Activated T-helper 17 cell treated with anti-CD3 and anti-CD28 coated beads, Interleukin-2, amount 50 U/mL, for 72 hours (primary cell): ENCODE measurements around the gene KDM3B. TPM values are rescaled to one million over a fixed set of nuclear protein-coding genes. Genes with fewer than 3 reads are reported as not detected.
"Not testable (repeated sequence)": the region's sequence is repeated elsewhere in the genome, so short reads cannot be mapped to it uniquely, and the experiment has no call there.

Source experiments
- ATAC-seq: fragments of 150-1000 bp; cut with Tn5 transposase; replicated peaks from 2 replicates; pipeline ENCODE4 v1.10.0; 2021; ENCODE audit warnings: mild to moderate bottlenecking, moderate library complexity
- H3K27ac Mint-ChIP-seq: one replicate; pipeline ENCODE4 v1.8.0; 2022; ENCODE audit warnings: mixed read lengths
- H3K27me3 Mint-ChIP-seq: one replicate; pipeline ENCODE4 v1.8.0; 2022; ENCODE audit warnings: mixed read lengths
- H3K36me3 Mint-ChIP-seq: one replicate; pipeline ENCODE4 v1.8.0; 2022; ENCODE audit warnings: low read depth, mild to moderate bottlenecking, mixed read lengths
- H3K4me1 Mint-ChIP-seq: one replicate; pipeline ENCODE4 v1.8.0; 2022; ENCODE audit warnings: mixed read lengths
- H3K4me3 Mint-ChIP-seq: one replicate; pipeline ENCODE4 v1.8.0; 2022; ENCODE audit warnings: mild to moderate bottlenecking, mixed read lengths
- H3K9me3 Mint-ChIP-seq: one replicate; pipeline ENCODE4 v1.8.0; 2022; ENCODE audit warnings: mixed read lengths
- total RNA-seq, 2 donors: library from RNA; stranded (reverse); gene quantifications; one replicate each; pipeline ENCODE4 v1.2.3, GENCODE V29; 2022

Gene KDM3B
- total RNA-seq, 2 donors from 2014 or later = 42.1 to 51.4 TPM

GRCh38 chr5:138468966-138469539, 116.6 kb downstream of the KDM3B start:
- no peak for ATAC-seq
- Mint-ChIP-seq H3K4me3 (peak overlapping the region; percentile 87), H3K4me1 (peaks cover 22% of the 10 kb centered on the region), H3K36me3 (peaks cover 42% of the 10 kb centered on the region), H3K27ac (peak overlapping the region; percentile 72), H3K9me3 (no peaks in the 10 kb centered on the region), H3K27me3 (no peaks in the 10 kb centered on the region)

- no peaks in the 10 kb centered on the region for H3K27me3 Mint-ChIP-seq
- peaks cover 42% of the 10 kb centered on the region for H3K36me3 Mint-ChIP-seq
- H3K4me3 Mint-ChIP-seq = no peak overlapping the region
- no peaks in the 10 kb centered on the region for H3K9me3 Mint-ChIP-seq
- no peak for ATAC-seq
- H3K27ac Mint-ChIP-seq = peak overlapping the region; percentile 24
- peaks cover 22% of the 10 kb centered on the region for H3K4me1 Mint-ChIP-seq
Observed at GRCh38 chr5:138469540-138470321, 117.2 kb downstream of the KDM3B start.

- Mint-ChIP-seq H3K27ac (peak overlapping the region; percentile 24), H3K36me3 (peaks cover 35% of the 10 kb centered on the region)
Observed at GRCh38 chr5:138470322-138471051, 118.0 kb downstream of the KDM3B start.

GRCh38 chr5:138471052-138471361, 118.5 kb downstream of the KDM3B start:
- Mint-ChIP-seq H3K27ac (no peak overlapping the region), H3K4me1 (peaks cover 22% of the 10 kb centered on the region), H3K9me3 (no peaks in the 10 kb centered on the region), H3K4me3 (no peak overlapping the region), H3K36me3 (peaks cover 30% of the 10 kb centered on the region), H3K27me3 (peaks cover 5% of the 10 kb centered on the region)
- ATAC-seq = no peak

More at GRCh38 chr5:138470322-138471051, 118.0 kb downstream of the KDM3B start:
- peaks cover 22% of the 10 kb centered on the region for H3K4me1 Mint-ChIP-seq
- no peaks in the 10 kb centered on the region for H3K9me3 Mint-ChIP-seq
- no peak overlapping the region for H3K4me3 Mint-ChIP-seq
- no peak for ATAC-seq
- H3K27me3 Mint-ChIP-seq = peaks cover 5% of the 10 kb centered on the region

- no peak overlapping the region for H3K4me3 Mint-ChIP-seq
- H3K36me3 Mint-ChIP-seq = peaks cover 16% of the 10 kb centered on the region
- ATAC-seq = no peak
- peaks cover 5% of the 10 kb centered on the region for H3K27me3 Mint-ChIP-seq
- H3K9me3 Mint-ChIP-seq = no peaks in the 10 kb centered on the region
- H3K27ac Mint-ChIP-seq = no peak overlapping the region
- H3K4me1 Mint-ChIP-seq = peaks cover 15% of the 10 kb centered on the region
Observed at GRCh38 chr5:138472353-138472752, 119.9 kb downstream of the KDM3B start.

- not testable (repeated sequence) for H3K9me3 Mint-ChIP-seq, ATAC-seq, H3K36me3 Mint-ChIP-seq, H3K27ac Mint-ChIP-seq, H3K27me3 Mint-ChIP-seq, H3K4me3 Mint-ChIP-seq, H3K4me1 Mint-ChIP-seq
Observed at GRCh38 chr5:138473151-138473550, 120.7 kb downstream of the KDM3B start.

- Mint-ChIP-seq H3K36me3 (no peaks in the 10 kb centered on the region), H3K4me3 (no peak overlapping the region), H3K27ac (no peak overlapping the region), H3K4me1 (no peaks in the 10 kb centered on the region), H3K9me3 (no peaks in the 10 kb centered on the region), H3K27me3 (peaks cover 9% of the 10 kb centered on the region)
- no peak for ATAC-seq
Observed at GRCh38 chr5:138476918-138477317, 124.4 kb downstream of the KDM3B start.

GRCh38 chr5:138482638-138483037, 130.2 kb downstream of the KDM3B start:
- no peak for ATAC-seq
- Mint-ChIP-seq H3K4me3 (no peak overlapping the region), H3K27ac (no peak overlapping the region), H3K27me3 (peaks cover 5% of the 10 kb centered on the region), H3K9me3 (no peaks in the 10 kb centered on the region), H3K36me3 (no peaks in the 10 kb centered on the region), H3K4me1 (no peaks in the 10 kb centered on the region)

Other genes starting within 250 kb of the KDM3B start
- gene NME5, start 213.3 kb upstream of the KDM3B start, total RNA-seq = not detected
- 100 to 1,000 TPM in 1 of 2 donors, 10 to 100 TPM in 1; 70.6 to 130 TPM for gene BRD8, start 174.1 kb upstream of the KDM3B start, total RNA-seq
- gene KIF20A, start 173.6 kb upstream of the KDM3B start, total RNA-seq = 10 to 100 TPM; 66.2 to 73.0 TPM
- gene CDC23, start 139.4 kb upstream of the KDM3B start, total RNA-seq = 10 to 100 TPM; 27.8 to 42.3 TPM
- not detected for gene GFRA3, start 78.1 kb upstream of the KDM3B start, total RNA-seq
- 10 to 100 TPM; 11.5 to 19.7 TPM for gene CDC25C, start 20.9 kb upstream of the KDM3B start, total RNA-seq
- gene FAM53C, start 14.4 kb upstream of the KDM3B start, total RNA-seq = 10 to 100 TPM; 32.7 to 45.8 TPM
- 1 to 10 TPM; 2.0 TPM for gene REEP2, start 86.4 kb downstream of the KDM3B start, total RNA-seq
- gene EGR1, start 112.8 kb downstream of the KDM3B start, total RNA-seq = 10 to 100 TPM; 14.0 to 77.6 TPM
- gene ETF1, start 190.6 kb downstream of the KDM3B start, total RNA-seq = 100 to 1,000 TPM in 1 of 2 donors, 10 to 100 TPM in 1; 73.0 to 159 TPM
- gene HSPA9, start 222.7 kb downstream of the KDM3B start, total RNA-seq = 100 to 1,000 TPM; 220 to 398 TPM